ENCODE measurements around the gene SMIM1. TPM values are rescaled to one million over a fixed set of nuclear protein-coding genes. Genes with fewer than 3 reads are reported as not detected.
A peak's percentile ranks its signal among the peaks of the same experiment; 100 is the strongest.
"Not testable (repeated sequence)": the region's sequence is repeated elsewhere in the genome, so short reads cannot be mapped to it uniquely, and the experiment has no call there.

Gene SMIM1
- total RNA-seq, 1 experiment from 2014 or later: not detected

DNA sequence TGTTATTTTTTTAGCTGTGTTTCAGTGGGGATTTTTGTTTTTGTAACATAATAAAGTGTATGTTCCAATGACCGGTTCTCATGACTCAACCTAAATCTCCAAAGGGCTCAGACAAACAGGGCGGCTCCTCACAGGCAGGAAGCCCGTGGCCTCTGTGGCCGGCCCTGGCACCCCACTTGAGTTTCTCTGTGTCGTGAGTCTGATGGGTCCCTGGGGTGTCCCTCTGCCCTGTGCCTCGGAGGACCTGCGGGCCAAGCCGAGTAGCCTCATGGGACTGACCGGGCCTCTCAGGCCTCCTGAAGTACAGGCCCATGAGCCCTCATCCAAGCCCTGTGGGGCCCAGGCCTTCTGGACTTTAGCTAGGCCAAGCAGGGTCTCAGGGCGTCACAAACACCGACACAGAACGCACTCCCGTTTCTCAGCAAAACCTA is 36.4 kb upstream of the SMIM1 start:
- DNase-seq (ENCODE audit: extremely low read depth, low read depth): no peak

DNA sequence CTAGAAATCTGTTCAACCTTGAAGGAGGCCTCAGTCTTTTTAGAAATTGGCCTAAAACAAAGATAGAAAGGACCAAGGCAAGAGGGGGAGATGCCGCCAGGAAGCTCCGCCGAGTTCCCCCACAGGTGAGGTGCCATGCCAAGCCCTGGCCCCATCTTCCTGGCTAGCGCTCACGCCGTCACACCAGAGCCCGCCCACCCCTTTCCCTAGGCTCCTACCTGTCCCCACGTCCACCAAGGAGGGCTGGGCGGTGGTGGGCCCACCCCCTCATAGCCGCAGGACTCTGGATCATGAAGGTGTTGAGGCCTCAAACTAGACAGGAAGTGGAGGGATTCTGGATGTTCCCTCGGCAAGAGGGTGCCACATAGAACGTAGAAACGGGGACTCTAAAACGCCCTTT is 35.8 kb upstream of the SMIM1 start:
- no peak for DNase-seq (ENCODE audit: extremely low read depth, low read depth)

DNA sequence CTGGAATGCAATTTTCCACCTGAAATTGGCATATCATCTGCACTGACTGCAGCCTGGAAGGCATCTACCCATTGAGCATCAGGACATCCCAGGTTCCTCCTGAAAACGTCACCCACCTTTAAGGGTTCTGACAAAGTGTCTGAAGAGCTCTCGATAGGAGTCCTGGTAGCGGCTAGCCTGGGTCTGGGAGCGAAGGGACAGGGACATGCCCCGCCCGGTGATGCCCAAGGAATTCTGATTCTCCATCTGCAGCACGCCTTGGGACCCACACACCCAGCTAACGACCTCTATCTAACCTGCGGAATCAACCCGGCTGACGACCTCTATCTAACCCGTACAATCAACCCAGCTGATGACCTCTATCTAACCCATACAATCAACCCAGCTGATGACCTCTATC is 33.6 kb upstream of the SMIM1 start:
- no peak for DNase-seq (ENCODE audit: extremely low read depth, low read depth)

DNA sequence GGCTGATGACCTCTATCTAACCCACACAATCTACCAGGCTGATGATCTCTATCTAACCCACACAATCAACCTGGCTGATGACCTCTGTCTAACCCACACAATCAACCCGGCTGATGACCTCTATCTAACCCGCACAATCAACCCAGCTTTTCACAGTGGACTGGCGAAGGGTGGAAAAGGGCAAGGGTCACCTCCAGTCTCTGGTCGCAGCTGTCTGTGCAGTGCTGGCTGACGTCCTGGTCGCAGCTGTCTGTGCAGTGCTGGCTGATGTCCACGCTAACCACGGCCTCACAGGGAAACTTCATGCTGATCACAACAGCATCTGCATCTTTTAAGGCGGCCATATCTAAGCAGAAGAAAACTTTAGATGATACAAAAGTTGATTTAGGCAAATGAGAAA is 32.5 kb upstream of the SMIM1 start:
- DNase-seq (ENCODE audit: extremely low read depth, low read depth): no peak

DNA sequence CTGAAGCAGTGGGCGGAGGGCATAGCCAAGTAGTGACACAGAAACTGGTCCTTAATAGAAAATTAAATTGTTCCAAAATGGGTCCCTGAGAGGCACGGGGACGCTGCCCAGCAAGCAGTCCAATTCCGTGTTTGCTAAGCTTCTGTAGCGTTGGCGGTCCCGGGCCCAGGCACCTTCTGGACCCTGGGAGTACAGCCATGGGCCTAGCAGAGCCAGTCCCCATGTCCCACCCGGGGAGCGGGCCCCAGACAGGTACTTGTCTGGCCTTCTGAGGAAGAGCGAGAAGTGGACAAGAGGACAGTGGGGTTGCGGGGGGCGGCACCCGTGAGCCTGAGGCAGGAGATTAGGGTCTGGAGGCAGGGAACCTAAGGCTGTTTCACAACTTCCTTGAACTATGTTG is 31.8 kb upstream of the SMIM1 start:
- DNase-seq (ENCODE audit: extremely low read depth, low read depth): no peak

DNA sequence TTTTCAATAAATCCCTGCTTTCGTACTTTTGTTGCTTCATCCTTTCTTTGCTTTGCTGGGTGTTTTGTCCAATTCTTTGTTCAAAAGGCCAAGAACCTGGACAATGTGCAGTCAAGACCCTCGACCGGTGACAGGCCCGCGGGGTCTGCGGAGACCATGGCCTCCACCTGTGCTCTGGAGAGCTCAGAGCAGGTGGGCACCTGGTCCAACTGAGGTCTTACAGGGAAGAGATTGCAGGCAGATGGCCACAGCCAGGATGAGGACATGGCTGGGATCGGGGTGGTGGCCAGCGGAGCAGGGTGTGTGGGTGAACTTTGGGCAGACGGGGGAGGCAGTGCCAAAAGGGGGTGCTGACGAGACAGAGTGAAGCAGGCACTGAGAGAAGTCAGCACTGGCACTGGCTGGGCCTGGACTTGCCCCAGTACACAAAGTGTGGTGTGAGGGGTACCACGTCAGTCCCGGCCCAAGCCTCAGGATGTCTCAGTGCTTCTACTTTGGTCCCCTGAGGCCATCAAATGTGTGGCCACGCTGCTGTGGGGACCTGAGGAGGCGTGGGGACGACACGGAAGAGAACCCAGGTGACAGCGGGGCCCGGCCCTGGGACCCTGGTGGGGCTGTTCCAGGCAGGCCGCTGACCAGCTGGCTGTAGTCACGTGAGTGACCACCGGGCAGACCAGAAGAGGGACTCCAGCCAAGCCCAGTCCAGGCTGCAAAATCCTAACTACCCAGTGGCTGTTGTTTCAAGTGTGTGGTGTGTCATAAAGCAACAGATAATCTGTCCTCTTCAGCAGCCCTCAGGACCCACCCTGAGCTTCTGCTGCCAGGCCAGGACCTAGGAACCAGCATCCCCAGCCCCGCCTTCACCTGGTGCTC is 30.7 kb upstream of the SMIM1 start:
- no peak for DNase-seq (ENCODE audit: extremely low read depth, low read depth)

DNA sequence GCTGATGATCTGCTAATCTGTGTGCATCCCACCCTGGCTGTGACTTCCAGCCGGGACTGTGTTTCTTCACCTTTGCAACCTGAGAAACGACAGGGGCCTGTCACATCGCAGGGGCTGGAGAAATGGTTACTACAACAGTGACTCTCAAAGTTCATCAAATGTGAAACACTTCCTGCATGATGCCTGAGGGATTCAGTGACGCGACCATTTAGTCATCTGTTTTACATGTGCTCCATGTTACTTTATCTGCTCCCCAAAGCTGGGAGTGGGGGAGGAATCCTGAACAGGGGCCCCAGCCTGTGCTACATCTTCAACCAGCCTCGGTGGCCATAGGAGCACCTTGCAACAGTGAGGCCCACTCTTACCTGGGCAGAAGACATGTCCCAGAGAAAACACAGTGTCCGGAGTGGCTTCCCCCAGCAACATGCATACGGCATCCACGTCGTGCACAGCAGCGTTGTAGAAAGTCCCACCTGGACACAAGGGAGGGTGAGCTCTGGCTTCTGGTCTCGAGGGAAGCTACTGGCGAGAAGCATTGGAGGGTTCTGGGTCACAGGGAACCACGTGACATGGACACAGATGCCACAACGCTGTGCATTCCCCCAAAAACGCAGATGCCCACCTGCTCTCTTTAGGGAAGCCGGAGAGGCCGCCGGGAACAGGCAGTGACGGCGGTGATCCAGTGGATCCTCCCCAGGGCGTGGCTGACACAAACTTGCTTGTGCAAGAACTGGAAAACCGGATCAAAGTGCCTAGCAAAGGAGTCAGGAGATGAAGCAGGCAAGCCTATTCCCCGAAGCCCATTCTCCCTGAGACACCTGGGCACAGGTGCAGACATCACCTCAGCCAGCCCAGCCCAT is 29.9 kb upstream of the SMIM1 start:
- no peak for DNase-seq (ENCODE audit: extremely low read depth, low read depth)

DNA sequence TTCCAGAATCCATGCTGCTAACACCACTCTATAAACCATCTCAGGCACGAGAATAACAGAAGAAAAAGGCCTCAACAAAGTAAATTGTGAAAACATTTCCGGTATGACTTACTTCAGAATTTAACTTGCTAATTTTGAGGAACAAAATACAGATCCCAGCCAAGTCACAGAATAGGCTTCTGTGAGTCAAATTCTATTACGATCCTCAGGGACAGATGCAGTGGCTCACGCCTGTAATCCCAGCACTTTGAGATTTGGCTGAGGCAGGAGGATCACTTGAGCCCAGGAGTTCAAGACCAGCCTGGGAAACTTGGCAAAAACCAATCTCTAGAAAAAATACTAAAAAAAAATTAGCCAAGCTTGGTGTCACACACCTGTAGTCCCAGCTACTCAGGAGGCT is 29.1 kb upstream of the SMIM1 start:
- DNase-seq (ENCODE audit: extremely low read depth, low read depth): no peak

DNA sequence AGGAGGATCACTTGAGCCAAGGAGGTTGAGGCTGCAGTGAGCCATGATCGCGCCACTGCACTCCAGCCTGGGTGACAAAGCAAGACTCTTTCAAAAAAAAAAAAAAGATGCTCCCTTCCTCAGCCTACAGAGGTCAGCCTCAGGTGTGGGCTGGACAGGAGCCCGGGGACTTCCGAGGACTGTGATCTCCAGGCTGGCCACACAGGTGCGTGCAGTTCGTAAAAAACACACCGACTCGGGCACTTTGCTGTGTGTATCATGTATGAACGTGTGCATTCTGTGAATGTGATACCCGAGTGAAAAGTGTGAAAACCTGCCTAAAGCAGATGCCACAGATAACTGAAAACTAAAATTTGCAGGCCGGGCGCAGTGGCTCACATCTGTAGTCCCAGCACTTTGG is 28.7 kb upstream of the SMIM1 start:
- no peak for DNase-seq (ENCODE audit: extremely low read depth, low read depth)

DNA sequence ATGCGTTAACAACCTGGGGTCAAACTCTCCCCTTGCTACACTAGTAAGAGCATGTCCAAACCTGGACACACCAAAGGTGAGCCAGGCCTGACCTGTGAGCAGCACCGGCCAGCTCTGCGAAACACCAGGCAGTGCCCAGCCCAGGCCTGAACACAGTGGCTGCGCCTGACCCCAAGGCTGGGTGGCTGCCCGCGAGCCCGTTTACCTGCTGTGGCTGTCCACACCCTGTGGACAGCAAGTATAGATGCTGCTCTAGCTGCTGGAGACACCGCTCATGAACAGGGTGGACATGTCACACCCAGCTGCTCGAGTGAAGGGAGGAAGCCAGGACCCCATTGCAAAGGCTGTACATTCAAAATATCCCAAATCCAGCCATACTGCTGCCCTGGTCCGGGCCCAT is 27.9 kb upstream of the SMIM1 start:
- DNase-seq (ENCODE audit: extremely low read depth, low read depth): no peak

DNA sequence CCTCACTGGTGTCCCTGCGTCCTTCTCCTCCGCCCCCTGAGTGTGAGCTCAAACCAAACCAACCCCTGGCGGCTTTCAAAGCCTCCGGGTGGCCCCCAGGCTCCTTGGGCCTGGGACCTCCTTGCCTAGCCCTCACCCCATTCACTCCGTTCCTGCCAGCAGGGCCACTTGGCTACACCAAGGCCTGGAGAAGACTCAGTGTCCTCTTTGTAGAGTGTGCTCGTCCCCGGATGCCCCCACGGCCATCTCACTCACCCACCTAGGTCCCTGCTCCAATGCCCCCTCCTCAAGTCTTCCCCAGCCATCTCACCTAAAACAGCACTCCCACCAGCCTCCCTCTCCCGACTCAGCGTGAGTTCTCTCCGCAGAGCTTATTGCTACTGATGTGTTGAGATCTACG is 27.5 kb upstream of the SMIM1 start:
- no peak for DNase-seq (ENCODE audit: extremely low read depth, low read depth)

DNA sequence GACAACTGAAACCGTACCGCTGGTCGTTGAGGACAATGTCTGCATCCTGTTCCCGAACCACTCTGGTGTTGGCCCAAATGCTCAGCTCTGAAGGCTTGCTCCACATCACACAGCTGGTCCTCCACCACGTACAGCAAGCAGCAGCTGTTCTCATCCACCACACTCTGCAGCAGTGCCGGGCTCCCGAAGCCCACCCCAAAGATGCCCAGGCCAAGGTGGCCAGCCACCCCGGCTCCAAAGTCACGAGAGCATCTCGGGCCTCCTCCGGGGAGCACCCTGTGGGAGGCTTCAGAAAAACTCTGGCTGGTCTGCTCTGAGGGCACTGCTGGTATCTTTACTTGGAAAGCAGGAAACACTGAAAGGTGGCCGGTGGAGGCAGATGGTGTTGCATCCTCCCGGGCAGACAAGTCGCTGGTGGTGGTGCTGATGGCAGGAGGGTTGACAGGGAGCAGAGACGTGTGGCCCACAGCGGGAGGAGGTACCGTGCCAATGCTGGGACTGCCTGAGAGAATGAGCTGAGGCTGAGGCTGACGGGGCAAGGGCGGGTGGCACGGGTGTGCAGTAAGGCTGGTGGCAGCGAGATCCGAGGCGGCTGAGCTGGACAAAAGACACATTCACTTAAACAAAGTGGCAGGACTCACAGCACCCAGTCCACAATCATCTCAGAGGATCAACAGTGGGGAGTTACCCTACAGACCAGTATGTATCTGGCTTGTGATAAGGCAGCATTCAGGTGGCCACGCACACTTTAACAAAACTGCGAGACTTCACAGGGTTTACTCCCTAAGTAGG is 26.8 kb upstream of the SMIM1 start:
- no peak for DNase-seq (ENCODE audit: extremely low read depth, low read depth)

DNA sequence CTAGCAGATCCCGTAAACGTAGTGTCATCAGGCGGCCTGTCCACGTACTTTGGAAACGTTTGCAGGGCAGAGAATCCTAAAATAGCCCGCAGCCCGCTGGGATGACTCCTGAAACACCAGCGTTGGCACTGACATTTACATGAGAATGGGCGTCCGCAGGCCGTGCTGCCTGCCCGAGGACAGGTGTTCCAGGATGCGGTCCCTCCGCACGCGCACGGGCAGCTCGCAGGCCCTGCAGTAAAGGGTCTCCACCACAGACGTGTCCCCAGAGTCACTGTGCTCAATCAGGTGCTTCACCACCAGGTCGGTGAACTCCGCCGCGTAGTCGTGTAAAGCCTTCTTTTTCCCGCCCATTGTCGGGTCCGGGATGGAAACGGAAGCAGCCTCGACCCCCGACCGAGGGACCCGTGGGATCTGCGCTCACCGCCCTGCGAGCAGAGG is 26.1 kb upstream of the SMIM1 start:
- no peak for DNase-seq (ENCODE audit: extremely low read depth, low read depth)

DNA sequence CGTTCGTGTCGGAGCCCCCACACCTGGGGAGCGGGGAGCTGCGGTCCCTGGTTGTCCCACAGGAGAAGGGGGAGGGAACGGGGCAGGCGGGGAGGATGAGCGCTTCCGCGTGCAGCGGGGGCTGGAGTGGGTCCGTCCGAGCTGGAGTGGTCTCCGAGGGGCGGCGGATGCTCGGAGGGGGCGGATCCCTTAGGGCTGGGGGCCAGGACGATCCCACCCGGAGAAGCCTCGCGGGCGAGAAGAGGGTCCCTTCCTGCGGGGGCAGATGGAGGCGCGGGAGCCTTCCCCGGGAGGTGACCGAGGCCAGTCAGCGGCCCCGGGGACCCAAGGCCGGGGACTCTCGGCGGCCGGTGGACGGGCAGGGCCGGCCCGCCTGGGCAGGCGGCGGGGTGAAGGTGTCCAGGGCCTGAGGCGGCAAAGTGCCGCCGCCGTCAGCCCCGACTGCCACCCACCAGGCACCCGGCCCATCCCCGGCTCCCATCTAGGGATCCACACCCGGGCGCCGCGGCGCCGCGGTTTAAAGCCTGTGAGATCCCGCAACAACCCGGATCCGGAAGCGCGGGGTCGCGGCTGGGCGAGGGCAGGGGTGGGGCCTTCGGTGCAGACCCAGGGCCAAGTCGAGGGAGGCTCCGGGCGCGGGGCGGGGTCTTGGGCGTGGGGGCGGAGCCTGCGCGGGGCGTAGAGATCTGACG is 25.6 kb upstream of the SMIM1 start:
- DNase-seq (ENCODE audit: extremely low read depth, low read depth): peak; percentile 62

DNA sequence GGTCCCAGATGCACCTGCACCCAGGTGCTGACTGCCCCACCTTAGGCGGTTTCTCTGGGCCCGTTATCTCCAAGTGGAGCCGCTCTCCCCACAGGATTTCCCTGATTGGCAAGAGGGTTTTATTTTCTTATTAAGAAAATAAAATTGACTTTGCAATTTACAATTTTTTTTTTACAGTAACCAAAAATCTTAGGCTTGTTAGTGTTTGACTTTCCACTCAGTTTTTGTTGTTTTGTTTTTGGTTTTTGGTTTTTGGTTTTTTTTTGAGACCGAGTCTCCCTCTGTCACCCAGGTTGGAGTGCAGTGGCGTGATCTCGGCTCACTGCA is 25.1 kb upstream of the SMIM1 start:
- no peak for DNase-seq (ENCODE audit: extremely low read depth, low read depth)

DNA sequence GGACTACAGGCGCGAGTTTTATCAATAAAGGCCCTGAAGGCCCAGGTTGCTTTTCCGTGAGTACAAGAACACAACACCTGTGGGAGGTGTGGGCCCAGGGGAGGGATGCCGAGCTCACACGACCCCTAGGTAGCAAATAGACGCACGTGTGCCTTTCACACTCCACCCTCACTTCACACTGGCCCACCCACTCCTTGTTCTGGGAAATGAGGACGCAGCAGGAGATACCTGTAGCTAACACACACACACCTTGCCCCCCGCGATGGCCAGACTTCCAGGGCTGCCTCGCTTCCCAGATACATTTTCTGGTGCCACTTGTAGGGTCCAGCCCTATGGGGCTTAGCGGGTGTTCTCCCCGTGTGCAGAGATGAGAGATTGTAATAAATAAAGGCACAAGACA is 24.6 kb upstream of the SMIM1 start:
- DNase-seq (ENCODE audit: extremely low read depth, low read depth): no peak

DNA sequence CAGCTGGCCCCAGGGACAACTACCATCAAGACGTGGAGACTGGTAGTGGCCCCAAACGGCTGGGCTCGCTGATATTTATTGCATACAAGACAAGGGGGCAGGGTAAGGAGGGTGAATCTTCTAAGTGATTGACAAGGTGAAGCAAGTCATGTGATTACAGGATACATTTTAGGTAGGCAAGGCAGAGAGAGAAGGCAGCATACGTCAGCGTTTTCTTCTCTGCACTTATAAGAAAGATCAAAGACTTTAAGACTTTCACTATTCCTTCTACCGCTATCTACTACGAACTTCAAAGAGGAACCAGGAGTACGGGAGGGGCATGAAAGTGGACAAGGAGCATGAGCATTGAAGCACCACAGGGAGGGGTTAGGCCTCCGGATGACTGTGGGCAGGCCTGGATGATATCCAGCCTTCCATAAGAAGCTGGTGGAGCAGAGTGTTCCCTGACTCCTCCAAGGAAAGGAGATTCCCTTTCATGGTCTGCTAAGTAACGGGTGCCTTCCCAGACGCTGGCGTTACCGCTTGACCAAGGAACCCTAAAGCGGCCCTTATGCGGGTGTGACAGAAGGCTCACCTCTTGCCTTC is 24.1 kb upstream of the SMIM1 start:
- not testable (repeated sequence) for DNase-seq (ENCODE audit: extremely low read depth, low read depth)

DNA sequence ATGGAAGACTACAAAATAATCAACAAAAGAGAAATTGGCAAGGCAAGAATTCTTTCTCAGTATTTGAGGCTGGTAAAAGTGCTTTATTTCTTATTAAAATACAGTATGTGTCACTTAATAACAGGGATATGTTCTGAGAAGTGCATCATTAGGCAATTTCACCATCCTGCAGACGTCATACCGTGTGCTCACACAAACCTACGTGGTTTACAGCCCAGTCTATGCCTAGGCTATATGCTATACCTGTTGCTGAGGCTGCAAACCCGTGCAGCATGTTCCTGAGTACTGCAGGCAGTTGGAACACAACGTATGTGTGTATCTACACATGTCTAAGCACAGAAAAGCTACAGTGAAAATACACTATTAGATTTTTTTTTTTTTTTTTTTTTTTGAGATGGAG is 23.0 kb upstream of the SMIM1 start:
- DNase-seq (ENCODE audit: extremely low read depth, low read depth): no peak

DNA sequence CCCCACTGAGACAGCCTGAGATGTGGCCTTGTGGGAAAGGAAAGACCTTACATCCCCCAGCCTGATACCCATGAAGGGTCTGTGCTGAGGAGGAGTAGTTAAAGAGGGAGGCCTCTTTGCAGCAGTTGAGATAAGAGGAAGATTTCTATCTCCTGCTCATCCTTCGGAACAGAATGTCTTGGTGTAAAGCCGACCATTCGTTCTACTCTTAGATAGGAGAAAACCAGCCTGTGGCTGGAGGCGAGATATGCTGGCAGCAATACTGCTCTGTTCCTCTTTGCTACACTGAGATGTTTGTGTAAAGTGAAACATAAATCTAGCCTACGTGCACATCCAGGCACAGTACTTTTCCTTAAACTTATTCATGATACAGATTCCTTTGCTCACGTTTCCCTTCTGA is 21.8 kb upstream of the SMIM1 start:
- no peak for DNase-seq (ENCODE audit: extremely low read depth, low read depth)

DNA sequence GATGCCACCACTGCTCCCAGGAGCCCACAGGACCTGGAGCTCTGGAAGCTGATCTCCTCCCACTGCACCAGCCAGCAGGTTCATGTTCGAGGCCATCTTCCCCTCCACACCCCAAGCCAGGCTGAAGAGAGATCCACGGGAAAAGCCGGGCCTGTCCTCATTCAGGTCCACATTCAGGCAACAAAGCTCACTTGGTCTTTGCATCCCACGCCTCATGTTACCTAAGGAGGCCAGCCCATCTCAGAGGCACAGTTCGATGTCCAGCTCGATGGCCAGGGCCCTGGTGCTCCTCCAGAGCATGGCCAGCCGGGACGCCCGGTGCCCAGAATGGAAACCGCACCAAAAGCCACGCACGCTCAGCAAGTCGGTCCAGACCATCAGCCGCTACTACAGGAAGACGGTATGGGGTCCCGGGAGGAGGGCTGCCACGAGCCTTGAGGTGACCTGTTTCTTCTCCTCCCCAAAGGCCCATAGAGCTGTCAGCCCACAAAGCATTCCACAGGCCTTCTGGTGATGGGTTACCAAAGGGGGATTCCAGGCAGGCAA is 20.1 kb upstream of the SMIM1 start, which contains the start of gene CCDC27:
TSS of gene CCDC27 (plus strand) at position 51 of the 546 bp plus-strand sequence. CDS start at position 83, 32 bp downstream.
- DNase-seq (ENCODE audit: extremely low read depth, low read depth): no peak

Data from NCI-H460 (cell line).